ENCODE measurements around the gene LENG1.

GRCh38 chr19:54154603-54155345 lies 4.7 kb downstream of the LENG1 start:
- TF ChIP-seq CTCF (IDR thresholded peaks at IDR 0.05), result no peak
- TF ChIP-seq POLR2A (IDR thresholded peaks at IDR 0.05), result no peak

Measured in uterus (tissue), 2 donors.